ENCODE data around the gene IL18BP. TPM values are rescaled to one million over a fixed set of nuclear protein-coding genes. Genes with fewer than 3 reads are reported as not detected.

The IL18BP gene
- total RNA-seq, 2 experiments from 2014 or later = 14.7 to 16.8 TPM

- ChIA-PET POLR2A (interaction anchor here (0.9 to 4.4 kb wide), 6 partner anchors 12 to 118 kb away, joined by 3 to 32 read pairs (median 4); no protein-coding TSS in a partner anchor), CTCF (interaction anchor here (1.2 to 4.3 kb wide), 8 partner anchors 13 to 405 kb away, joined by 4 to 74 read pairs (median 32); partner anchors contain the start of gene LAMTOR1)
- H3K36me3 Mint-ChIP-seq (ENCODE audit: low read depth) = peaks cover 96% of the 10 kb centered on the region
- Histone ChIP-seq H3K27ac (ENCODE audit: low read depth in 1 of 2, low read length in 2 of 2) (peak overlapping the region in 1 of 2 donors; percentile 5), H3K4me3 (ENCODE audit: low read length) (no peak overlapping the region), H3K36me3 (ENCODE audit: insufficient read depth, low read length) (peaks cover 90% of the 10 kb centered on the region), H3K9me3 (ENCODE audit: control insufficient read depth in 1 of 2, insufficient read depth in 1 of 2, low read length in 2 of 2) (no peaks in the 10 kb centered on the region), H3K4me1 (ENCODE audit: insufficient read depth, low read length) (peaks cover 31% of the 10 kb centered on the region), H3K27me3 (ENCODE audit: control insufficient read depth in 1 of 2, insufficient read depth in 2 of 2, low read length in 2 of 2) (no peaks in the 10 kb centered on the region)
- no peak for DNase-seq
- H3K27me3 Mint-ChIP-seq = no peaks in the 10 kb centered on the region
- ATAC-seq (ENCODE audit: poor library complexity) = no peak
- H3K4me3 Mint-ChIP-seq = no peak overlapping the region
- H3K9me3 Mint-ChIP-seq = no peaks in the 10 kb centered on the region
- peaks cover 55% of the 10 kb centered on the region for H3K4me1 Mint-ChIP-seq (ENCODE audit: low read depth)
- no peak for TF ChIP-seq CTCF (IDR thresholded peaks at IDR 0.05)
- intact Hi-C loops (cut with DNase I, micrococcal nuclease) = loop anchor here in 1 of 2 experiments (5.0 kb wide), 2 partner anchors 156 to 406 kb away; partner anchors contain the start of gene CLPB
- H3K27ac Mint-ChIP-seq = peak overlapping the region; percentile 81
Measured at GRCh38 chr11:72026090-72026489, 27.4 kb downstream of the IL18BP start.

GRCh38 chr11:72030472-72031045 is 31.9 kb downstream of the IL18BP start:
- H3K9me3 Mint-ChIP-seq = no peaks in the 10 kb centered on the region
- peaks cover 68% of the 10 kb centered on the region for H3K4me1 Mint-ChIP-seq (ENCODE audit: low read depth)
- no peaks in the 10 kb centered on the region for H3K27me3 ChIP-seq (ENCODE audit: control insufficient read depth in 1 of 2, insufficient read depth in 2 of 2, low read length in 2 of 2)
- peaks cover 54% of the 10 kb centered on the region for H3K4me1 ChIP-seq (ENCODE audit: insufficient read depth, low read length)
- ATAC-seq (ENCODE audit: poor library complexity) (no peak), DNase-seq (no peak)
- POLR2A ChIA-PET = interaction anchor here (0.7 kb wide), 2 partner anchors 8 to 10 kb away, joined by 3 to 4 read pairs; no protein-coding TSS in a partner anchor
- intact Hi-C loops (cut with DNase I, micrococcal nuclease) = no loop called here
- no peak for TF ChIP-seq CTCF (IDR thresholded peaks at IDR 0.05)
- no peaks in the 10 kb centered on the region for H3K27me3 Mint-ChIP-seq
- H3K9me3 ChIP-seq (ENCODE audit: control insufficient read depth in 1 of 2, insufficient read depth in 1 of 2, low read length in 2 of 2) = no peaks in the 10 kb centered on the region
- H3K36me3 ChIP-seq (ENCODE audit: insufficient read depth, low read length) = peaks cover 88% of the 10 kb centered on the region
- no peak overlapping the region for H3K4me3 Mint-ChIP-seq
- CTCF ChIA-PET = interaction anchor here (0.6 to 4.9 kb wide), 3 partner anchors 61 to 140 kb away, joined by 3 to 18 read pairs (median 14); no protein-coding TSS in a partner anchor
- peak overlapping the region; percentile 66 for H3K27ac Mint-ChIP-seq
- H3K4me3 ChIP-seq (ENCODE audit: low read length) = no peak overlapping the region
- H3K27ac ChIP-seq (ENCODE audit: low read depth in 1 of 2, low read length in 2 of 2) = peak overlapping the region in 1 of 2 donors; percentile 17
- H3K36me3 Mint-ChIP-seq (ENCODE audit: low read depth) = peaks cover 85% of the 10 kb centered on the region

GRCh38 chr11:72036687-72037086 is 38.0 kb downstream of the IL18BP start:
- POLR2A ChIA-PET = no interaction called here
- no peaks in the 10 kb centered on the region for H3K27me3 ChIP-seq (ENCODE audit: control insufficient read depth in 1 of 2, insufficient read depth in 2 of 2, low read length in 2 of 2)

More at GRCh38 chr11:72036687-72037086, 38.0 kb downstream of the IL18BP start:
- H3K4me3 Mint-ChIP-seq = peak overlapping the region; percentile 50
- CTCF ChIA-PET = interaction anchor here (1.4 to 4.5 kb wide), 3 partner anchors 11 to 108 kb away, joined by 3 to 24 read pairs (median 7); no protein-coding TSS in a partner anchor
- H3K4me1 Mint-ChIP-seq (ENCODE audit: low read depth) = peaks cover 42% of the 10 kb centered on the region
- peaks cover 45% of the 10 kb centered on the region for H3K36me3 Mint-ChIP-seq (ENCODE audit: low read depth)
- Histone ChIP-seq H3K27ac (ENCODE audit: low read depth in 1 of 2, low read length in 2 of 2) (peak overlapping the region in 1 of 2 donors; percentile 13), H3K36me3 (ENCODE audit: insufficient read depth, low read length) (peaks cover 45% of the 10 kb centered on the region), H3K9me3 (ENCODE audit: control insufficient read depth in 1 of 2, insufficient read depth in 1 of 2, low read length in 2 of 2) (no peaks in the 10 kb centered on the region), H3K4me1 (ENCODE audit: insufficient read depth, low read length) (peaks cover 69% of the 10 kb centered on the region), H3K4me3 (ENCODE audit: low read length) (no peak overlapping the region)
- intact Hi-C loops (cut with DNase I, micrococcal nuclease) = no loop called here
- H3K27me3 Mint-ChIP-seq = no peaks in the 10 kb centered on the region
- no peak for TF ChIP-seq CTCF (IDR thresholded peaks at IDR 0.05)
- H3K9me3 Mint-ChIP-seq = no peaks in the 10 kb centered on the region
- no peak for DNase-seq
- no peak for ATAC-seq (ENCODE audit: poor library complexity)
- H3K27ac Mint-ChIP-seq = no peak overlapping the region
